HG02840 (cell line): ENCODE data around the gene CLEC4F.
"Not testable (repeated sequence)": the region's sequence is repeated elsewhere in the genome, so short reads cannot be mapped to it uniquely, and the experiment has no call there.

ENCODE experiments used
- ATAC-seq: cut with Tn5 transposase; IDR thresholded peaks from one replicate; pipeline ENCODE4 v1.9.1; 2021; ENCODE audit warnings: mild to moderate bottlenecking, moderate library complexity, moderate number of reproducible peaks; ENCODE audit not compliant: unreplicated experiment, low FRiP score

CLEC4F gene

GRCh38 chr2:70828115-70828514 is 7.7 kb upstream of the CLEC4F start:
- no peak for ATAC-seq

- no peak for ATAC-seq
Observed at GRCh38 chr2:70827388-70827787, 7.0 kb upstream of the CLEC4F start.

- ATAC-seq: no peak
Observed at GRCh38 chr2:70826696-70827350, 6.4 kb upstream of the CLEC4F start.

- no peak for ATAC-seq
Observed at GRCh38 chr2:70823249-70823648, 2.9 kb upstream of the CLEC4F start.

- no peak for ATAC-seq
Observed at GRCh38 chr2:70822843-70823242, 2.4 kb upstream of the CLEC4F start.

- no peak for ATAC-seq
Observed at GRCh38 chr2:70817284-70817954, 3.0 kb downstream of the CLEC4F start.

- no peak for ATAC-seq
Observed at GRCh38 chr2:70816726-70817125, 3.7 kb downstream of the CLEC4F start.

- no peak for ATAC-seq
Observed at GRCh38 chr2:70808983-70809958, 11.1 kb downstream of the CLEC4F start.

- ATAC-seq: no peak
Observed at GRCh38 chr2:70807828-70808118, 12.6 kb downstream of the CLEC4F start.

- no peak for ATAC-seq
Observed at GRCh38 chr2:70807102-70807827, 13.1 kb downstream of the CLEC4F start.

- ATAC-seq: no peak
Observed at GRCh38 chr2:70806620-70807019, 13.8 kb downstream of the CLEC4F start.

GRCh38 chr2:70806013-70806412 is 14.4 kb downstream of the CLEC4F start:
- ATAC-seq: no peak

- no peak for ATAC-seq
Observed at GRCh38 chr2:70801607-70802263, 18.7 kb downstream of the CLEC4F start.

- no peak for ATAC-seq
Observed at GRCh38 chr2:70799706-70800105, 20.7 kb downstream of the CLEC4F start.

- ATAC-seq: not testable (repeated sequence)
Observed at GRCh38 chr2:70797996-70798395, 22.4 kb downstream of the CLEC4F start.

- no peak for ATAC-seq
Observed at GRCh38 chr2:70797506-70797905, 22.9 kb downstream of the CLEC4F start.

GRCh38 chr2:70796262-70796661 is 24.1 kb downstream of the CLEC4F start:
- no peak for ATAC-seq

- no peak for ATAC-seq
Observed at GRCh38 chr2:70795164-70795995, 25.0 kb downstream of the CLEC4F start.

- no peak for ATAC-seq
Observed at GRCh38 chr2:70793450-70793849, 26.9 kb downstream of the CLEC4F start.
